Measurements from ENCODE around the gene MYO18B.

DNA sequence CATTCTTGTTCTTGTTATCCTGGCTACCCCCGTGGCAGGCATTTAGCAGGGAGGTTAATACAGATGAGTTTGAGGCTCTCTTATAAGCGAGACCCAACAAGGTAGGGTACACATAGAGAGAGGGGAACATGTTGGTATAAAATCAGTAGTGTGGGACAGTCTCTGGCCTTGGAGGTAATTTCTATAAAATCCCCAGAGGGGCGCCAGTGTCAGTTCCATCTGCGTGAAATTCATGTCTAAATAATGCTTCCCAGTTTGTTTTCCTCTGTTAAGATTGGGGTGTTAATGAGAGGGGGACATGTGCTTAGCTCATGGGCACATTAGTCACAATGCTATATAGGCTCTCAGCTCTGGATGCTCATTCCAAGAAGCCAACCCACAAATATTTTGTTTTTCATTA, 150.7 kb downstream of the MYO18B start:
- TF ChIP-seq, protein P1, sequence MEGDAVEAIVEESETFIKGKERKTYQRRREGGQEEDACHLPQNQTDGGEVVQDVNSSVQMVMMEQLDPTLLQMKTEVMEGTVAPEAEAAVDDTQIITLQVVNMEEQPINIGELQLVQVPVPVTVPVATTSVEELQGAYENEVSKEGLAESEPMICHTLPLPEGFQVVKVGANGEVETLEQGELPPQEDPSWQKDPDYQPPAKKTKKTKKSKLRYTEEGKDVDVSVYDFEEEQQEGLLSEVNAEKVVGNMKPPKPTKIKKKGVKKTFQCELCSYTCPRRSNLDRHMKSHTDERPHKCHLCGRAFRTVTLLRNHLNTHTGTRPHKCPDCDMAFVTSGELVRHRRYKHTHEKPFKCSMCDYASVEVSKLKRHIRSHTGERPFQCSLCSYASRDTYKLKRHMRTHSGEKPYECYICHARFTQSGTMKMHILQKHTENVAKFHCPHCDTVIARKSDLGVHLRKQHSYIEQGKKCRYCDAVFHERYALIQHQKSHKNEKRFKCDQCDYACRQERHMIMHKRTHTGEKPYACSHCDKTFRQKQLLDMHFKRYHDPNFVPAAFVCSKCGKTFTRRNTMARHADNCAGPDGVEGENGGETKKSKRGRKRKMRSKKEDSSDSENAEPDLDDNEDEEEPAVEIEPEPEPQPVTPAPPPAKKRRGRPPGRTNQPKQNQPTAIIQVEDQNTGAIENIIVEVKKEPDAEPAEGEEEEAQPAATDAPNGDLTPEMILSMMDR (IDR thresholded peaks at IDR 0.05), result no peak
- no peak for TF ChIP-seq EZH2 (IDR thresholded peaks at IDR 0.05; ENCODE audit: borderline replicate concordance, insufficient read depth, low read depth, low read length, poor library complexity, severe bottlenecking)
